ENCODE results near the gene HADHA. TPM values are rescaled to one million over a fixed set of nuclear protein-coding genes. Genes with fewer than 3 reads are reported as not detected.

The HADHA gene
- total RNA-seq, 5 donors from 2014 or later (not counting 1 experiment from before 2014, with no cell fraction given), result 76.1 to 95.8 (median 91.9) TPM

GRCh38 chr2:26281226-26281625 lies 36.8 kb upstream of the HADHA start:
- Mint-ChIP-seq H3K9me3 (no peaks in the 10 kb centered on the region), H3K4me3 (no peak overlapping the region), H3K36me3 (peaks cover 59% of the 10 kb centered on the region), H3K27ac (no peak overlapping the region), H3K27me3 (no peaks in the 10 kb centered on the region), H3K4me1 (no peaks in the 10 kb centered on the region)
- Histone ChIP-seq H3K4me1 (ENCODE audit: control insufficient read depth in 1 of 2, extremely low read depth in 1 of 2, insufficient read depth in 2 of 2, low read length in 2 of 2) (no peaks in the 10 kb centered on the region), H3K27ac (ENCODE audit: low read length) (no peak overlapping the region), H3K27me3 (replicated peaks in 1 of 2; ENCODE audit: control insufficient read depth in 2 of 2, extremely low read depth in 1 of 2, insufficient read depth in 2 of 2, low read length in 1 of 2) (no peaks in the 10 kb centered on the region), H3K4me3 (ENCODE audit: control insufficient read depth in 1 of 2, extremely low read depth in 1 of 2, low read length in 1 of 2) (no peak overlapping the region), H3K36me3 (ENCODE audit: control insufficient read depth in 2 of 2, extremely low read depth in 1 of 2, insufficient read depth in 1 of 2, low read length in 1 of 2) (peaks cover 4 to 70% of the 10 kb centered on the region in 2 donors), H3K9me3 (no peaks in the 10 kb centered on the region)
- DNase-seq (no peak), ATAC-seq (replicated peaks in 1 of 4) (no peak)
- 88% methylated on average over 1 of the region's 2 CpGs for WGBS (ENCODE audit: insufficient coverage)
- ChIA-PET CTCF (no interaction called here), POLR2A (no interaction called here)

- H3K27me3 Mint-ChIP-seq, result no peaks in the 10 kb centered on the region
- Histone ChIP-seq H3K4me1 (ENCODE audit: control insufficient read depth in 1 of 2, extremely low read depth in 1 of 2, insufficient read depth in 2 of 2, low read length in 2 of 2) (no peaks in the 10 kb centered on the region), H3K27ac (ENCODE audit: low read length) (no peak overlapping the region), H3K36me3 (ENCODE audit: control insufficient read depth in 2 of 2, extremely low read depth in 1 of 2, insufficient read depth in 1 of 2, low read length in 1 of 2) (peaks cover 4 to 69% of the 10 kb centered on the region in 2 donors), H3K9me3 (no peaks in the 10 kb centered on the region), H3K27me3 (replicated peaks in 1 of 2; ENCODE audit: control insufficient read depth in 2 of 2, extremely low read depth in 1 of 2, insufficient read depth in 2 of 2, low read length in 1 of 2) (no peaks in the 10 kb centered on the region), H3K4me3 (ENCODE audit: control insufficient read depth in 1 of 2, extremely low read depth in 1 of 2, low read length in 1 of 2) (no peak overlapping the region)
- H3K4me1 Mint-ChIP-seq, result no peaks in the 10 kb centered on the region
- H3K9me3 Mint-ChIP-seq, result no peaks in the 10 kb centered on the region
- no peak overlapping the region for H3K27ac Mint-ChIP-seq
- WGBS (ENCODE audit: insufficient coverage), result no CpG with 5 or more reads among the region's 3 CpGs
- no peak for DNase-seq
- CTCF ChIA-PET, result no interaction called here
- POLR2A ChIA-PET, result no interaction called here
- peaks cover 60% of the 10 kb centered on the region for H3K36me3 Mint-ChIP-seq
- H3K4me3 Mint-ChIP-seq, result no peak overlapping the region
- ATAC-seq (replicated peaks in 1 of 4), result no peak
Observed at GRCh38 chr2:26279886-26280285, 35.5 kb upstream of the HADHA start.

- Mint-ChIP-seq H3K36me3 (peaks cover 48% of the 10 kb centered on the region), H3K4me1 (no peaks in the 10 kb centered on the region), H3K27ac (no peak overlapping the region), H3K9me3 (no peaks in the 10 kb centered on the region), H3K4me3 (no peak overlapping the region), H3K27me3 (no peaks in the 10 kb centered on the region)
- POLR2A ChIA-PET, result interaction anchor here in 1 of 2 donors (0.5 kb wide), 1 partner anchor 13 kb away, joined by 6 read pairs; no protein-coding TSS in a partner anchor
- 100% methylated on average over 1 of the region's 4 CpGs for WGBS (ENCODE audit: insufficient coverage)
- CTCF ChIA-PET, result no interaction called here
- no peak for ATAC-seq (replicated peaks in 1 of 4)
- no peaks in the 10 kb centered on the region for H3K27me3 ChIP-seq (replicated peaks in 1 of 2; ENCODE audit: control insufficient read depth in 2 of 2, extremely low read depth in 1 of 2, insufficient read depth in 2 of 2, low read length in 1 of 2)
- H3K27ac ChIP-seq (ENCODE audit: low read length), result no peak overlapping the region
- H3K4me3 ChIP-seq (ENCODE audit: control insufficient read depth in 1 of 2, extremely low read depth in 1 of 2, low read length in 1 of 2), result no peak overlapping the region
- H3K36me3 ChIP-seq (ENCODE audit: control insufficient read depth in 2 of 2, extremely low read depth in 1 of 2, insufficient read depth in 1 of 2, low read length in 1 of 2), result peaks cover 4 to 71% of the 10 kb centered on the region in 2 donors
- H3K9me3 ChIP-seq, result no peaks in the 10 kb centered on the region
- no peak for DNase-seq
- no peaks in the 10 kb centered on the region for H3K4me1 ChIP-seq (ENCODE audit: control insufficient read depth in 1 of 2, extremely low read depth in 1 of 2, insufficient read depth in 2 of 2, low read length in 2 of 2)
Observed at GRCh38 chr2:26276484-26277227, 32.2 kb upstream of the HADHA start.

- DNase-seq, result no peak
- no peaks in the 10 kb centered on the region for H3K27me3 ChIP-seq (replicated peaks in 1 of 2; ENCODE audit: control insufficient read depth in 2 of 2, extremely low read depth in 1 of 2, insufficient read depth in 2 of 2, low read length in 1 of 2)
- no peak for ATAC-seq (replicated peaks in 1 of 4)
- H3K27ac ChIP-seq (ENCODE audit: low read length), result no peak overlapping the region
- Mint-ChIP-seq H3K4me1 (peaks cover 0 to 3% (median 0%) of the 10 kb centered on the region in 3 donors), H3K36me3 (peaks cover 43% of the 10 kb centered on the region), H3K27ac (no peak overlapping the region), H3K9me3 (no peaks in the 10 kb centered on the region), H3K27me3 (no peaks in the 10 kb centered on the region), H3K4me3 (no peak overlapping the region)
- POLR2A ChIA-PET, result no interaction called here
- no peak overlapping the region for H3K4me3 ChIP-seq (ENCODE audit: control insufficient read depth in 1 of 2, extremely low read depth in 1 of 2, low read length in 1 of 2)
- CTCF ChIA-PET, result interaction anchor here in 1 of 2 donors (0.6 kb wide), 1 partner anchor 53 kb away, joined by 3 read pairs; no protein-coding TSS in a partner anchor
- H3K9me3 ChIP-seq, result no peaks in the 10 kb centered on the region
- H3K36me3 ChIP-seq (ENCODE audit: control insufficient read depth in 2 of 2, extremely low read depth in 1 of 2, insufficient read depth in 1 of 2, low read length in 1 of 2), result peaks cover 4 to 51% of the 10 kb centered on the region in 2 donors
- H3K4me1 ChIP-seq (ENCODE audit: control insufficient read depth in 1 of 2, extremely low read depth in 1 of 2, insufficient read depth in 2 of 2, low read length in 2 of 2), result no peaks in the 10 kb centered on the region
- WGBS (ENCODE audit: insufficient coverage), result 86% methylated on average over 3 of the region's 5 CpGs
Observed at GRCh38 chr2:26274058-26274613, 29.7 kb upstream of the HADHA start.

- Mint-ChIP-seq H3K36me3 (peaks cover 37% of the 10 kb centered on the region), H3K4me1 (peaks cover 0 to 3% (median 0%) of the 10 kb centered on the region in 3 donors), H3K4me3 (no peak overlapping the region), H3K27ac (peak overlapping the region in 1 of 2 donors; percentile 23), H3K27me3 (no peaks in the 10 kb centered on the region), H3K9me3 (no peaks in the 10 kb centered on the region)
- CTCF ChIA-PET, result interaction anchor here in 1 of 2 donors (0.6 kb wide), 1 partner anchor 54 kb away, joined by 3 read pairs; no protein-coding TSS in a partner anchor
- no CpG with 5 or more reads among the region's 2 CpGs for WGBS (ENCODE audit: insufficient coverage)
- Histone ChIP-seq H3K36me3 (ENCODE audit: control insufficient read depth in 2 of 2, extremely low read depth in 1 of 2, insufficient read depth in 1 of 2, low read length in 1 of 2) (peaks cover 4 to 45% of the 10 kb centered on the region in 2 donors), H3K27ac (ENCODE audit: low read length) (no peak overlapping the region), H3K27me3 (replicated peaks in 1 of 2; ENCODE audit: control insufficient read depth in 2 of 2, extremely low read depth in 1 of 2, insufficient read depth in 2 of 2, low read length in 1 of 2) (no peaks in the 10 kb centered on the region), H3K9me3 (no peaks in the 10 kb centered on the region), H3K4me3 (ENCODE audit: control insufficient read depth in 1 of 2, extremely low read depth in 1 of 2, low read length in 1 of 2) (no peak overlapping the region), H3K4me1 (ENCODE audit: control insufficient read depth in 1 of 2, extremely low read depth in 1 of 2, insufficient read depth in 2 of 2, low read length in 2 of 2) (no peaks in the 10 kb centered on the region)
- ATAC-seq (replicated peaks in 1 of 4) (no peak), DNase-seq (no peak)
- POLR2A ChIA-PET, result no interaction called here
Observed at GRCh38 chr2:26273501-26273900, 29.1 kb upstream of the HADHA start.

- H3K27ac ChIP-seq (ENCODE audit: low read length), result no peak overlapping the region
- no peak overlapping the region for H3K4me3 ChIP-seq (ENCODE audit: control insufficient read depth in 1 of 2, extremely low read depth in 1 of 2, low read length in 1 of 2)
- Mint-ChIP-seq H3K27ac (no peak overlapping the region), H3K9me3 (no peaks in the 10 kb centered on the region), H3K4me1 (peaks cover 0 to 3% (median 0%) of the 10 kb centered on the region in 3 donors), H3K4me3 (no peak overlapping the region), H3K36me3 (peaks cover 31% of the 10 kb centered on the region), H3K27me3 (no peaks in the 10 kb centered on the region)
- ChIA-PET CTCF (interaction anchor here in 1 of 2 donors (0.6 to 0.8 kb wide), 3 partner anchors 24 to 1989 kb away, joined by 3 to 5 read pairs (median 4); no protein-coding TSS in a partner anchor), POLR2A (interaction anchor here in 1 of 2 donors (0.5 kb wide), 1 partner anchor 1095 kb away, joined by 3 read pairs; no protein-coding TSS in a partner anchor)
- H3K27me3 ChIP-seq (replicated peaks in 1 of 2; ENCODE audit: control insufficient read depth in 2 of 2, extremely low read depth in 1 of 2, insufficient read depth in 2 of 2, low read length in 1 of 2), result no peaks in the 10 kb centered on the region
- H3K36me3 ChIP-seq (ENCODE audit: control insufficient read depth in 2 of 2, extremely low read depth in 1 of 2, insufficient read depth in 1 of 2, low read length in 1 of 2), result peaks cover 0 to 22% of the 10 kb centered on the region in 2 donors
- H3K4me1 ChIP-seq (ENCODE audit: control insufficient read depth in 1 of 2, extremely low read depth in 1 of 2, insufficient read depth in 2 of 2, low read length in 2 of 2), result no peaks in the 10 kb centered on the region
- ATAC-seq (replicated peaks in 1 of 4) (no peak), DNase-seq (no peak)
- no peaks in the 10 kb centered on the region for H3K9me3 ChIP-seq
Observed at GRCh38 chr2:26270373-26270772, 25.9 kb upstream of the HADHA start.

Measured in T-cell (primary cell).